Measurements from ENCODE around the gene PHRF1. TPM values are rescaled to one million over a fixed set of nuclear protein-coding genes. Genes with fewer than 3 reads are reported as not detected.

The PHRF1 gene, protein sequence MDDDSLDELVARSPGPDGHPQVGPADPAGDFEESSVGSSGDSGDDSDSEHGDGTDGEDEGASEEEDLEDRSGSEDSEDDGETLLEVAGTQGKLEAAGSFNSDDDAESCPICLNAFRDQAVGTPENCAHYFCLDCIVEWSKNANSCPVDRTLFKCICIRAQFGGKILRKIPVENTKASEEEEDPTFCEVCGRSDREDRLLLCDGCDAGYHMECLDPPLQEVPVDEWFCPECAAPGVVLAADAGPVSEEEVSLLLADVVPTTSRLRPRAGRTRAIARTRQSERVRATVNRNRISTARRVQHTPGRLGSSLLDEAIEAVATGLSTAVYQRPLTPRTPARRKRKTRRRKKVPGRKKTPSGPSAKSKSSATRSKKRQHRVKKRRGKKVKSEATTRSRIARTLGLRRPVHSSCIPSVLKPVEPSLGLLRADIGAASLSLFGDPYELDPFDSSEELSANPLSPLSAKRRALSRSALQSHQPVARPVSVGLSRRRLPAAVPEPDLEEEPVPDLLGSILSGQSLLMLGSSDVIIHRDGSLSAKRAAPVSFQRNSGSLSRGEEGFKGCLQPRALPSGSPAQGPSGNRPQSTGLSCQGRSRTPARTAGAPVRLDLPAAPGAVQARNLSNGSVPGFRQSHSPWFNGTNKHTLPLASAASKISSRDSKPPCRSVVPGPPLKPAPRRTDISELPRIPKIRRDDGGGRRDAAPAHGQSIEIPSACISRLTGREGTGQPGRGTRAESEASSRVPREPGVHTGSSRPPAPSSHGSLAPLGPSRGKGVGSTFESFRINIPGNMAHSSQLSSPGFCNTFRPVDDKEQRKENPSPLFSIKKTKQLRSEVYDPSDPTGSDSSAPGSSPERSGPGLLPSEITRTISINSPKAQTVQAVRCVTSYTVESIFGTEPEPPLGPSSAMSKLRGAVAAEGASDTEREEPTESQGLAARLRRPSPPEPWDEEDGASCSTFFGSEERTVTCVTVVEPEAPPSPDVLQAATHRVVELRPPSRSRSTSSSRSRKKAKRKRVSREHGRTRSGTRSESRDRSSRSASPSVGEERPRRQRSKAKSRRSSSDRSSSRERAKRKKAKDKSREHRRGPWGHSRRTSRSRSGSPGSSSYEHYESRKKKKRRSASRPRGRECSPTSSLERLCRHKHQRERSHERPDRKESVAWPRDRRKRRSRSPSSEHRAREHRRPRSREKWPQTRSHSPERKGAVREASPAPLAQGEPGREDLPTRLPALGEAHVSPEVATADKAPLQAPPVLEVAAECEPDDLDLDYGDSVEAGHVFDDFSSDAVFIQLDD (N-terminal part only)
- total RNA-seq (2021; ENCODE audit: unreplicated experiment) (45.5 TPM), Bru-seq, nascent RNA (percentile 80 among the genes with signal in this experiment), BruChase-seq, experiment 1, labeled RNA remaining after a 6-hour chase (percentile 89 among the genes with signal in this experiment), BruChase-seq, experiment 2, labeled RNA remaining after a 2-hour chase (percentile 87 among the genes with signal in this experiment)
- 20.3 TPM in 2 replicates for polyA plus RNA-seq (2012)
- long read RNA-seq, full-length matches to known transcripts: 6 of 79 reads
- long read RNA-seq, partial matches to known transcripts: 65 of 79 reads
- long read RNA-seq, other reads (novel, unspliced or antisense): 8 of 79 reads

DNA sequence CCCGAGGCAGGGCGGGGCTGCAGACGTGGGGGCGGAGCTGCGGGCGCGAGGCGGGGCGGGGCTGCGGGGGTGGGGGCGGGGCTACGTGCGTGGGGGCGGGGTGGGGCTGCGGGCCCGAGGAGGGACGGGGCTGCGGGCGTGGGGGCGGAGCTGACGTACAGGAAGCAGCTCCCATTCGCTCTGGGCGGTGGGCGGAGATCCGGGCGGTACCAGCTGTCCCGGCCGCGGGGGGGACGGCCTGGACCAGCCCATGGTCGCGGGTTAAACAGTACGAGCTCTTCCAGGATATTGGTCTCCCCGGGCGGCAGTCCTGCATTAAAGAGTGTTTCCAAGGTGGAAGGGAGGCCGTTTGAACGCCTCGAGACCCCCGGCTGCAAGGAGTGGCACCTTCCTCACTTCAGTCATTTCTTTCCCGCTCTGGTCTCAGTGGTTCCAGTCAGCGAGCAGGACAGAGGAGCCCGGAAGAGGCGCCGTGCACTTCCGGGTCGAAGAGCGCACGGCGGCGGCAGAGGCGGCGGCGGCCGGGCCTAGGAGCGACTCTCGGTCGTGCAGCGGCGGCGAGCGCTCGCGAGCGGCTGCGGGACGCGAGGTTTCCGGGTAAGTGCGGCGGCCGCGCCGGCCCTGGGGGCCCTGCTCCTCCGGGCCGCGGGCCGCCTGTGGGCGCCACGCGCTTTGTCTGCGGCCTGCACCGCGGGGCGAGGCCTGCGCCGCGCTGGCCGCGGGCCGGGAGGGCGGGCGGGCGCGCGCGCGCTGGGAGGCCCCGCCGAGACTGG lies at the start of gene PHRF1:
Gene PHRF1, plus strand, starts transcription at position 475 of the 773 bp plus-strand sequence. CDS start 5,043 bp downstream, outside the sequence.
- Histone ChIP-seq H3K4me3 (replicated peaks in 1 of 2; ENCODE audit: low read depth in 1 of 2, low read length in 2 of 2) (peak within 1 kb of the TSS; percentile 97 to 99), H3K27me3 (ENCODE audit: insufficient read depth, low read length) (no peaks in the 10 kb centered on the region), H3K9ac (ENCODE audit: low read length) (peak within 1 kb of the TSS; percentile 98), H3K4me2 (ENCODE audit: low read length) (peak within 1 kb of the TSS; percentile 98), H3K4me1 (ENCODE audit: control insufficient read depth in 1 of 2, insufficient read depth in 2 of 2, low read length in 2 of 2) (peaks cover 13 to 34% of the 10 kb centered on the region in 2 experiments), H3K36me3 (ENCODE audit: control insufficient read depth in 1 of 2, insufficient read depth in 2 of 2, low read length in 2 of 2) (peaks cover 0 to 8% of the 10 kb centered on the region in 2 experiments; a peak in 1 of 4 replicates), H4K20me1 (ENCODE audit: insufficient read depth) (no peaks in the 10 kb centered on the region; the same call in 1 of the 2 replicates), H3K9me2 (ENCODE audit: insufficient read depth) (no peaks in the 10 kb centered on the region), H2AFZ (ENCODE audit: low read depth, low read length, poor library complexity, severe bottlenecking) (no peak within 1 kb of the TSS), H3K79me2 (ENCODE audit: insufficient read depth, low read length) (peaks cover 48% of the 10 kb centered on the region), H3K27ac (ENCODE audit: low read depth, low read length) (peak within 1 kb of the TSS; percentile 90), H3K9me3 (ENCODE audit: control insufficient read depth in 1 of 2, insufficient read depth in 1 of 2, low read depth in 1 of 2, low read length in 2 of 2) (no peaks in the 10 kb centered on the region)
- ChIA-PET POLR2A (interaction anchor here (0.7 to 1.1 kb wide), 10 partner anchors 10 to 259 kb away, joined by 3 to 8 read pairs (median 4); partner anchors contain the start of genes DEAF1, HRAS and TMEM80), RAD21 (ENCODE audit: low non-redundant PET in 1 of 2, low total read pairs in 2 of 2, uncharacterized antibody in 2 of 2, unreplicated experiment in 2 of 2) (interaction anchor here in 1 of 2 experiments (1.1 kb wide), 1 partner anchor 16 kb away, joined by 7 read pairs; no protein-coding TSS in a partner anchor), CTCF (interaction anchor here (0.8 to 1.4 kb wide), 2 partner anchors 21 to 128 kb away, joined by 4 to 5 read pairs; no protein-coding TSS in a partner anchor)
- intact Hi-C loops (cut with micrococcal nuclease): loop anchor here (2.0 kb wide), 1 partner anchor 37 kb away; no protein-coding TSS in a partner anchor
- BruUV-seq (replicated peaks): no TSS peak
- ATAC-seq: peak; percentile 88
- DNase-seq (ENCODE audit: low read depth, low spot score): peak; percentile 88
- TF ChIP-seq EGR1 (IDR thresholded peaks at IDR 0.05; ENCODE audit: low read depth): no peak
- no peak for TF ChIP-seq YY1 (IDR thresholded peaks at IDR 0.05; ENCODE audit: extremely low read depth, insufficient replicate concordance, low read depth, low read length)
- TF ChIP-seq, protein P1, sequence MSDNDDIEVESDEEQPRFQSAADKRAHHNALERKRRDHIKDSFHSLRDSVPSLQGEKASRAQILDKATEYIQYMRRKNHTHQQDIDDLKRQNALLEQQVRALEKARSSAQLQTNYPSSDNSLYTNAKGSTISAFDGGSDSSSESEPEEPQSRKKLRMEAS (IDR thresholded peaks at IDR 0.05): no peak
- TF ChIP-seq FOSL1 (IDR thresholded peaks at IDR 0.05; ENCODE audit: low read depth): no peak
- no peak for TF ChIP-seq CBX3 (IDR thresholded peaks at IDR 0.05; ENCODE audit: low read depth)
- TF ChIP-seq, protein P2, sequence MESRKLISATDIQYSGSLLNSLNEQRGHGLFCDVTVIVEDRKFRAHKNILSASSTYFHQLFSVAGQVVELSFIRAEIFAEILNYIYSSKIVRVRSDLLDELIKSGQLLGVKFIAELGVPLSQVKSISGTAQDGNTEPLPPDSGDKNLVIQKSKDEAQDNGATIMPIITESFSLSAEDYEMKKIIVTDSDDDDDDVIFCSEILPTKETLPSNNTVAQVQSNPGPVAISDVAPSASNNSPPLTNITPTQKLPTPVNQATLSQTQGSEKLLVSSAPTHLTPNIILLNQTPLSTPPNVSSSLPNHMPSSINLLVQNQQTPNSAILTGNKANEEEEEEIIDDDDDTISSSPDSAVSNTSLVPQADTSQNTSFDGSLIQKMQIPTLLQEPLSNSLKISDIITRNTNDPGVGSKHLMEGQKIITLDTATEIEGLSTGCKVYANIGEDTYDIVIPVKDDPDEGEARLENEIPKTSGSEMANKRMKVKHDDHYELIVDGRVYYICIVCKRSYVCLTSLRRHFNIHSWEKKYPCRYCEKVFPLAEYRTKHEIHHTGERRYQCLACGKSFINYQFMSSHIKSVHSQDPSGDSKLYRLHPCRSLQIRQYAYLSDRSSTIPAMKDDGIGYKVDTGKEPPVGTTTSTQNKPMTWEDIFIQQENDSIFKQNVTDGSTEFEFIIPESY (IDR thresholded peaks at IDR 0.05; ENCODE audit: extremely low read depth, insufficient replicate concordance, low read length): no peak
- peak; percentile 85 for TF ChIP-seq POLR2AphosphoS5 (IDR thresholded peaks at IDR 0.05; ENCODE audit: low read depth, low read length)
- no peak for TF ChIP-seq SP1 (IDR thresholded peaks at IDR 0.05; ENCODE audit: low read depth)
- TF ChIP-seq ZNF274 (IDR thresholded peaks at IDR 0.05; ENCODE audit: low read depth, low read length): no peak
- TF ChIP-seq, protein P3, sequence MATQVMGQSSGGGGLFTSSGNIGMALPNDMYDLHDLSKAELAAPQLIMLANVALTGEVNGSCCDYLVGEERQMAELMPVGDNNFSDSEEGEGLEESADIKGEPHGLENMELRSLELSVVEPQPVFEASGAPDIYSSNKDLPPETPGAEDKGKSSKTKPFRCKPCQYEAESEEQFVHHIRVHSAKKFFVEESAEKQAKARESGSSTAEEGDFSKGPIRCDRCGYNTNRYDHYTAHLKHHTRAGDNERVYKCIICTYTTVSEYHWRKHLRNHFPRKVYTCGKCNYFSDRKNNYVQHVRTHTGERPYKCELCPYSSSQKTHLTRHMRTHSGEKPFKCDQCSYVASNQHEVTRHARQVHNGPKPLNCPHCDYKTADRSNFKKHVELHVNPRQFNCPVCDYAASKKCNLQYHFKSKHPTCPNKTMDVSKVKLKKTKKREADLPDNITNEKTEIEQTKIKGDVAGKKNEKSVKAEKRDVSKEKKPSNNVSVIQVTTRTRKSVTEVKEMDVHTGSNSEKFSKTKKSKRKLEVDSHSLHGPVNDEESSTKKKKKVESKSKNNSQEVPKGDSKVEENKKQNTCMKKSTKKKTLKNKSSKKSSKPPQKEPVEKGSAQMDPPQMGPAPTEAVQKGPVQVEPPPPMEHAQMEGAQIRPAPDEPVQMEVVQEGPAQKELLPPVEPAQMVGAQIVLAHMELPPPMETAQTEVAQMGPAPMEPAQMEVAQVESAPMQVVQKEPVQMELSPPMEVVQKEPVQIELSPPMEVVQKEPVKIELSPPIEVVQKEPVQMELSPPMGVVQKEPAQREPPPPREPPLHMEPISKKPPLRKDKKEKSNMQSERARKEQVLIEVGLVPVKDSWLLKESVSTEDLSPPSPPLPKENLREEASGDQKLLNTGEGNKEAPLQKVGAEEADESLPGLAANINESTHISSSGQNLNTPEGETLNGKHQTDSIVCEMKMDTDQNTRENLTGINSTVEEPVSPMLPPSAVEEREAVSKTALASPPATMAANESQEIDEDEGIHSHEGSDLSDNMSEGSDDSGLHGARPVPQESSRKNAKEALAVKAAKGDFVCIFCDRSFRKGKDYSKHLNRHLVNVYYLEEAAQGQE (IDR thresholded peaks at IDR 0.05; ENCODE audit: low read depth): no peak
- TF ChIP-seq POLR2A (IDR thresholded peaks at IDR 0.05; ENCODE audit: borderline replicate concordance, extremely low read depth, insufficient read depth, insufficient read length): peak; percentile 54
- TF ChIP-seq JUND (IDR thresholded peaks at IDR 0.05): no peak
- no peak for TF ChIP-seq SIN3A (IDR thresholded peaks at IDR 0.05; ENCODE audit: low read depth)

Measured in HCT116 (cell line).